ENCODE data around the gene ZNF300. TPM values are rescaled to one million over a fixed set of nuclear protein-coding genes. Genes with fewer than 3 reads are reported as not detected.
A peak's percentile ranks its signal among the peaks of the same experiment; 100 is the strongest.

Gene ZNF300
- total and polyA plus RNA-seq, 2 of the 13 experiments (the other 11 are each of a cell fraction or from before 2014, with no cell fraction given) = 2.7 to 6.8 TPM

GRCh38 chr5:150904479-150905311 is at the start of gene ZNF300 (continued):
- TF ChIP-seq ZBTB33 (CRISPR knock-in tag; IDR thresholded peaks at IDR 0.05) = peak; percentile 27; the same call in 1 of the 2 replicates
- TF ChIP-seq NFKBIZ (CRISPR knock-in tag; IDR thresholded peaks at IDR 0.05) = no peak; the same call in 1 of the 2 replicates
- TF ChIP-seq ZNF232 (CRISPR knock-in tag; IDR thresholded peaks at IDR 0.05; ENCODE audit: borderline replicate concordance) = peak; percentile 52; the same call in 1 of the 2 replicates
- TF ChIP-seq RELA (CRISPR knock-in tag; IDR thresholded peaks at IDR 0.05) = no peak
- TF ChIP-seq HOXA3 (CRISPR knock-in tag; IDR thresholded peaks at IDR 0.05) = peak; percentile 97
- TF ChIP-seq NFE2L1 (CRISPR knock-in tag; IDR thresholded peaks at IDR 0.05; ENCODE audit: borderline replicate concordance) = no peak
- TF ChIP-seq MTF2 (CRISPR knock-in tag; IDR thresholded peaks at IDR 0.05; ENCODE audit: borderline replicate concordance) = no peak
- TF ChIP-seq, protein P1, sequence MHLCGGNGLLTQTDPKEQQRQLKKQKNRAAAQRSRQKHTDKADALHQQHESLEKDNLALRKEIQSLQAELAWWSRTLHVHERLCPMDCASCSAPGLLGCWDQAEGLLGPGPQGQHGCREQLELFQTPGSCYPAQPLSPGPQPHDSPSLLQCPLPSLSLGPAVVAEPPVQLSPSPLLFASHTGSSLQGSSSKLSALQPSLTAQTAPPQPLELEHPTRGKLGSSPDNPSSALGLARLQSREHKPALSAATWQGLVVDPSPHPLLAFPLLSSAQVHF (CRISPR knock-in tag; IDR thresholded peaks at IDR 0.05) = peak; percentile 27; the same call in 1 of the 2 replicates
- TF ChIP-seq ZNF816 (CRISPR knock-in tag; IDR thresholded peaks at IDR 0.05; ENCODE audit: borderline replicate concordance) = no peak
- no peak for TF ChIP-seq SAFB2 (CRISPR knock-in tag; IDR thresholded peaks at IDR 0.05; ENCODE audit: borderline replicate concordance, low read depth)
- TF ChIP-seq ZSCAN20 (CRISPR knock-in tag; IDR thresholded peaks at IDR 0.05; ENCODE audit: borderline replicate concordance) = no peak
- TF ChIP-seq ZBTB7B (CRISPR knock-in tag; IDR thresholded peaks at IDR 0.05) = no peak
- 0 out of 2 replicates have a peak, but pooled peaks have one; percentile 57 for TF ChIP-seq ZNF431 (CRISPR knock-in tag; IDR thresholded peaks at IDR 0.05; ENCODE audit: borderline replicate concordance, low read depth)
- TF ChIP-seq NR2C2 (CRISPR knock-in tag; IDR thresholded peaks at IDR 0.05; ENCODE audit: borderline replicate concordance) = peak; percentile 51; the same call in 1 of the 2 replicates
- peak; percentile 60 for TF ChIP-seq TBX2 (CRISPR knock-in tag; IDR thresholded peaks at IDR 0.05; ENCODE audit: borderline replicate concordance)
- TF ChIP-seq ZNF558 (CRISPR knock-in tag; IDR thresholded peaks at IDR 0.05; ENCODE audit: borderline replicate concordance) = 0 out of 2 replicates have a peak, but pooled peaks have one; percentile 24
- TF ChIP-seq ZNF317 (CRISPR knock-in tag; IDR thresholded peaks at IDR 0.05) = 0 out of 2 replicates have a peak, but pooled peaks have one; percentile 37
- peak; percentile 100 for TF ChIP-seq FOXK2 (IDR thresholded peaks at IDR 0.05)
- peak; percentile 77; the same call in 1 of the 2 replicates for TF ChIP-seq ZGPAT (CRISPR knock-in tag; IDR thresholded peaks at IDR 0.05)
- no peak for TF ChIP-seq MEIS2 (CRISPR knock-in tag; IDR thresholded peaks at IDR 0.05)
- TF ChIP-seq, protein P2, sequence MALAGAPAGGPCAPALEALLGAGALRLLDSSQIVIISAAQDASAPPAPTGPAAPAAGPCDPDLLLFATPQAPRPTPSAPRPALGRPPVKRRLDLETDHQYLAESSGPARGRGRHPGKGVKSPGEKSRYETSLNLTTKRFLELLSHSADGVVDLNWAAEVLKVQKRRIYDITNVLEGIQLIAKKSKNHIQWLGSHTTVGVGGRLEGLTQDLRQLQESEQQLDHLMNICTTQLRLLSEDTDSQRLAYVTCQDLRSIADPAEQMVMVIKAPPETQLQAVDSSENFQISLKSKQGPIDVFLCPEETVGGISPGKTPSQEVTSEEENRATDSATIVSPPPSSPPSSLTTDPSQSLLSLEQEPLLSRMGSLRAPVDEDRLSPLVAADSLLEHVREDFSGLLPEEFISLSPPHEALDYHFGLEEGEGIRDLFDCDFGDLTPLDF (CRISPR knock-in tag; IDR thresholded peaks at IDR 0.05) = 0 out of 2 replicates have a peak, but pooled peaks have one; percentile 35
